K562 (cell line): ENCODE results near the gene SLC2A10. TPM values are rescaled to one million over a fixed set of nuclear protein-coding genes. Genes with fewer than 3 reads are reported as not detected.

Experiments used
- CHD2 ChIP-seq: IDR thresholded peaks from 2 replicates; pipeline ENCODE4 v1.6.1; 2011; ENCODE audit warnings: low read depth, low read length
- GABPA ChIP-seq: fragments of 200-800 bp; sonication (Bioruptor generic); conservative IDR thresholded peaks from 2 replicates; pipeline ENCODE4 v1.6.1; 2016; ENCODE audit warnings: low read depth, missing genetic modification characterization, missing compliant biosample characterization
- MEIS2 ChIP-seq: fragments of 450-650 bp; IDR thresholded peaks from 2 replicates; pipeline ENCODE4 v1.6.1; 2014; ENCODE audit warnings: mild to moderate bottlenecking; ENCODE audit not compliant: partially characterized antibody
- NELFE ChIP-seq: IDR thresholded peaks from 2 replicates; pipeline ENCODE4 v1.6.1; 2011; ENCODE audit warnings: mild to moderate bottlenecking; ENCODE audit not compliant: insufficient read depth, insufficient read length
- TAF9B ChIP-seq: fragments of 450-650 bp; IDR thresholded peaks from 2 replicates; pipeline ENCODE4 v1.6.1; 2018; ENCODE audit warnings: mild to moderate bottlenecking; ENCODE audit not compliant: partially characterized antibody
- TGIF2 ChIP-seq: sonication (generic); formaldehyde crosslinking; IDR thresholded peaks from 2 replicates; pipeline ENCODE4 v1.8.1; 2022; ENCODE audit warnings: mild to moderate bottlenecking, missing genetic modification reagents, moderate library complexity
- ZNF311 ChIP-seq: fragments of 250-450 bp; sonication (Bioruptor Pico); IDR thresholded peaks from 2 replicates; pipeline ENCODE4 v1.4.0; 2020; ENCODE audit warnings: mild to moderate bottlenecking, moderate library complexity
- ZNF384 ChIP-seq: IDR thresholded peaks from 2 replicates; pipeline ENCODE4 v1.6.1; 2012; ENCODE audit warnings: low read depth, low read length, improper control_type of control experiment
- polyA plus RNA-seq, 8 experiments: library from polyadenylated mRNA; depleted of rRNA in 4 of 8; stranded (reverse) in 5 of 8; unstranded in 3 of 8; fragments of >200 nt; fragmentation: Nextera tagmentation in 2 of 8; fragmentation: Illumina TruSeq in 1 of 8; extraction: Ambion mirVana in 2 of 8; extraction: Trizol in 1 of 8; gene quantifications; 2 replicates each; pipeline versions ENCODE4 v1.2.1 to v1.2.3, GENCODE V29; 2011 to 2014; ENCODE audit warnings: inconsistent platforms in 1 of 8, missing spikeins in 1 of 8
- total RNA-seq, 7 experiments: library from RNA; depleted of rRNA in 6 of 7; stranded (reverse); fragments of >200 nt in 6 of 7; fragmentation: Illumina TruSeq in 2 of 7; extraction: Trizol in 2 of 7; gene quantifications; 2 replicates each; pipeline versions ENCODE4 v1.2.1 to v1.2.3, GENCODE V29; 2011 to 2021; ENCODE audit warnings: low replicate concordance in 1 of 7
- TF ChIP-seq, protein P1 (sequence below): fragments of 450-650 bp; formaldehyde crosslinking; IDR thresholded peaks from 2 replicates; pipeline ENCODE4 v1.4.0; 2020; ENCODE audit warnings: mild to moderate bottlenecking, moderate library complexity
- TF ChIP-seq, protein P2 (sequence below): fragments of 250-450 bp; sonication (Bioruptor Pico); IDR thresholded peaks from 2 replicates; pipeline ENCODE4 v1.5.0; 2021
- TF ChIP-seq, protein P3 (sequence below): fragments of 450-650 bp; IDR thresholded peaks from 2 replicates; pipeline ENCODE4 v1.6.1; 2014; ENCODE audit warnings: low read depth, mild to moderate bottlenecking, moderate library complexity, borderline replicate concordance

SLC2A10 gene
- total and polyA plus RNA-seq, 9 of the 15 experiments (the other 6 are each of a cell fraction or from before 2014, with no cell fraction given) = 0.01 to 1.8 (median 0.10) TPM

DNA sequence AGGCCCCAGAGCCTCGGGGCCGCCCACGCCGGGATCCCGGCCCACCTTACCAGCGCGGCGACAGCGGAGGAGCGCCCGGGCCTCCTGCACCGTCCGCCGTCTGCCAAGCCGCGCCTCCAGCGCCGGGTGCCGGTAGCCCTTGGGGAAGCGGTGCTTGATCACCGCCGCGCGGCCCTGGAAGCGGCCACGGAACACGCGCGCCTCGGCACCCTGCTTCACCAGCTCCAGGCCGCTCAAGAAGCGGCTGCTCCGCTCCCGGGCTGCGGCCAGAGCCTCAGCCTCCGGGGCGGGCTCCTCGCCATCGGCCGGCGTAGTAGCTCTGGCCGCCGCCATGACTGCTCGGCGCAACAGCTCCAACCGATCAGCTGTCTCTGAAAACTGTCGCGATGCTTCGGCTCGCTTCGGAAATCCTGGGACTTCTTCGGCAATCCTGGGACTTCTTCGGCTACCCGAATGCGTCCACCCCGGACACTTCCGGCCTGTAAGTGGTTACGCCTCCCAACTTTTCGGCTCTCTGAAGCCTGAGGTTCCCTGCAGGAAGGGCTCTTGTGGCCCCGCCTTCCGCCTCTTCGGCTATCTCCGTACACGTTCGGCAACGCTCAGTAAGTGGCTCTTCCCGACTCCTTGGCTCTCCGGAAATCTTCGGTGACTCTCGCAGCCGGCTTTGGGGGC lies 20.2 kb upstream of the SLC2A10 start, which contains the start of gene TP53RK (continued):
- TF ChIP-seq ZNF384 (no peak), TAF9B (peak; percentile 44), ZNF311 (CRISPR knock-in tag) (no peak), GABPA (tag) (peak; percentile 85), TGIF2 (peak; percentile 95), CHD2 (peak; percentile 85), NELFE (no peak), MEIS2 (peak; percentile 42)
- TF ChIP-seq, protein P1, sequence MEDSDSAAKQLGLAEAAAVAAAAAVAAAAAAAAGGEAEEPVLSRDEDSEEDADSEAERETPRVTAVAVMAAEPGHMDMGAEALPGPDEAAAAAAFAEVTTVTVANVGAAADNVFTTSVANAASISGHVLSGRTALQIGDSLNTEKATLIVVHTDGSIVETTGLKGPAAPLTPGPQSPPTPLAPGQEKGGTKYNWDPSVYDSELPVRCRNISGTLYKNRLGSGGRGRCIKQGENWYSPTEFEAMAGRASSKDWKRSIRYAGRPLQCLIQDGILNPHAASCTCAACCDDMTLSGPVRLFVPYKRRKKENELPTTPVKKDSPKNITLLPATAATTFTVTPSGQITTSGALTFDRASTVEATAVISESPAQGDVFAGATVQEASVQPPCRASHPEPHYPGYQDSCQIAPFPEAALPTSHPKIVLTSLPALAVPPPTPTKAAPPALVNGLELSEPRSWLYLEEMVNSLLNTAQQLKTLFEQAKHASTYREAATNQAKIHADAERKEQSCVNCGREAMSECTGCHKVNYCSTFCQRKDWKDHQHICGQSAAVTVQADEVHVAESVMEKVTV (CRISPR knock-in tag) = peak; percentile 100
- TF ChIP-seq, protein P2, sequence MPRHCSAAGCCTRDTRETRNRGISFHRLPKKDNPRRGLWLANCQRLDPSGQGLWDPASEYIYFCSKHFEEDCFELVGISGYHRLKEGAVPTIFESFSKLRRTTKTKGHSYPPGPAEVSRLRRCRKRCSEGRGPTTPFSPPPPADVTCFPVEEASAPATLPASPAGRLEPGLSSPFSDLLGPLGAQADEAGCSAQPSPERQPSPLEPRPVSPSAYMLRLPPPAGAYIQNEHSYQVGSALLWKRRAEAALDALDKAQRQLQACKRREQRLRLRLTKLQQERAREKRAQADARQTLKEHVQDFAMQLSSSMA (CRISPR knock-in tag) = peak; percentile 71; the same call in 1 of the 2 replicates
- TF ChIP-seq, protein P3, sequence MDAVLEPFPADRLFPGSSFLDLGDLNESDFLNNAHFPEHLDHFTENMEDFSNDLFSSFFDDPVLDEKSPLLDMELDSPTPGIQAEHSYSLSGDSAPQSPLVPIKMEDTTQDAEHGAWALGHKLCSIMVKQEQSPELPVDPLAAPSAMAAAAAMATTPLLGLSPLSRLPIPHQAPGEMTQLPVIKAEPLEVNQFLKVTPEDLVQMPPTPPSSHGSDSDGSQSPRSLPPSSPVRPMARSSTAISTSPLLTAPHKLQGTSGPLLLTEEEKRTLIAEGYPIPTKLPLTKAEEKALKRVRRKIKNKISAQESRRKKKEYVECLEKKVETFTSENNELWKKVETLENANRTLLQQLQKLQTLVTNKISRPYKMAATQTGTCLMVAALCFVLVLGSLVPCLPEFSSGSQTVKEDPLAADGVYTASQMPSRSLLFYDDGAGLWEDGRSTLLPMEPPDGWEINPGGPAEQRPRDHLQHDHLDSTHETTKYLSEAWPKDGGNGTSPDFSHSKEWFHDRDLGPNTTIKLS = peak; percentile 71
